Neural cell (in vitro differentiated cells): ENCODE data around the gene UNC5A.

ENCODE experiments used
- EP300 ChIP-seq: fragments of 450-650 bp; conservative IDR thresholded peaks from 2 replicates; pipeline ENCODE4 v1.6.1; 2014; ENCODE audit warnings: antibody characterized with exemption, mild to moderate bottlenecking, moderate library complexity; ENCODE audit not compliant: poor library complexity, severe bottlenecking
- POLR2AphosphoS5 ChIP-seq: IDR thresholded peaks from 2 replicates; pipeline ENCODE4 v1.6.1; 2012
- RAD21 ChIP-seq: fragments of 450-650 bp; conservative IDR thresholded peaks from 2 replicates; pipeline ENCODE4 v1.6.1; 2014; ENCODE audit warnings: antibody characterized with exemption, mild to moderate bottlenecking, moderate library complexity
- REST ChIP-seq: IDR thresholded peaks from 2 replicates; pipeline ENCODE4 v1.6.1; 2012; ENCODE audit warnings: borderline replicate concordance
- TAF1 ChIP-seq: IDR thresholded peaks from 2 replicates; pipeline ENCODE4 v1.6.1; 2012; ENCODE audit warnings: low read depth
- TF ChIP-seq, protein P1 (sequence below): fragments of 450-650 bp; IDR thresholded peaks from 2 replicates; pipeline ENCODE4 v1.5.1; 2014; ENCODE audit warnings: antibody characterized with exemption, mild to moderate bottlenecking, moderate library complexity; ENCODE audit not compliant: poor library complexity, severe bottlenecking

GRCh38 chr5:176878906-176879662 lies 68.7 kb downstream of the UNC5A start:
- TF ChIP-seq, protein P1, sequence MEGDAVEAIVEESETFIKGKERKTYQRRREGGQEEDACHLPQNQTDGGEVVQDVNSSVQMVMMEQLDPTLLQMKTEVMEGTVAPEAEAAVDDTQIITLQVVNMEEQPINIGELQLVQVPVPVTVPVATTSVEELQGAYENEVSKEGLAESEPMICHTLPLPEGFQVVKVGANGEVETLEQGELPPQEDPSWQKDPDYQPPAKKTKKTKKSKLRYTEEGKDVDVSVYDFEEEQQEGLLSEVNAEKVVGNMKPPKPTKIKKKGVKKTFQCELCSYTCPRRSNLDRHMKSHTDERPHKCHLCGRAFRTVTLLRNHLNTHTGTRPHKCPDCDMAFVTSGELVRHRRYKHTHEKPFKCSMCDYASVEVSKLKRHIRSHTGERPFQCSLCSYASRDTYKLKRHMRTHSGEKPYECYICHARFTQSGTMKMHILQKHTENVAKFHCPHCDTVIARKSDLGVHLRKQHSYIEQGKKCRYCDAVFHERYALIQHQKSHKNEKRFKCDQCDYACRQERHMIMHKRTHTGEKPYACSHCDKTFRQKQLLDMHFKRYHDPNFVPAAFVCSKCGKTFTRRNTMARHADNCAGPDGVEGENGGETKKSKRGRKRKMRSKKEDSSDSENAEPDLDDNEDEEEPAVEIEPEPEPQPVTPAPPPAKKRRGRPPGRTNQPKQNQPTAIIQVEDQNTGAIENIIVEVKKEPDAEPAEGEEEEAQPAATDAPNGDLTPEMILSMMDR, result no peak
- TF ChIP-seq TAF1, result no peak
- no peak for TF ChIP-seq REST
- TF ChIP-seq EP300, result no peak
- TF ChIP-seq POLR2AphosphoS5, result no peak
- no peak for TF ChIP-seq RAD21
